SKM-1 treated with dmso at 0.1 percent for 144 hours (cell line): ENCODE measurements around the gene YY1.
"Not testable (repeated sequence)": the region's sequence is repeated elsewhere in the genome, so short reads cannot be mapped to it uniquely, and the experiment has no call there.

ENCODE experiments used
- DNase-seq: peaks from one replicate; lab custom pipeline; 2025; ENCODE audit not compliant: unreplicated experiment; lab: John Stamatoyannopoulos, UW

YY1 gene

DNA sequence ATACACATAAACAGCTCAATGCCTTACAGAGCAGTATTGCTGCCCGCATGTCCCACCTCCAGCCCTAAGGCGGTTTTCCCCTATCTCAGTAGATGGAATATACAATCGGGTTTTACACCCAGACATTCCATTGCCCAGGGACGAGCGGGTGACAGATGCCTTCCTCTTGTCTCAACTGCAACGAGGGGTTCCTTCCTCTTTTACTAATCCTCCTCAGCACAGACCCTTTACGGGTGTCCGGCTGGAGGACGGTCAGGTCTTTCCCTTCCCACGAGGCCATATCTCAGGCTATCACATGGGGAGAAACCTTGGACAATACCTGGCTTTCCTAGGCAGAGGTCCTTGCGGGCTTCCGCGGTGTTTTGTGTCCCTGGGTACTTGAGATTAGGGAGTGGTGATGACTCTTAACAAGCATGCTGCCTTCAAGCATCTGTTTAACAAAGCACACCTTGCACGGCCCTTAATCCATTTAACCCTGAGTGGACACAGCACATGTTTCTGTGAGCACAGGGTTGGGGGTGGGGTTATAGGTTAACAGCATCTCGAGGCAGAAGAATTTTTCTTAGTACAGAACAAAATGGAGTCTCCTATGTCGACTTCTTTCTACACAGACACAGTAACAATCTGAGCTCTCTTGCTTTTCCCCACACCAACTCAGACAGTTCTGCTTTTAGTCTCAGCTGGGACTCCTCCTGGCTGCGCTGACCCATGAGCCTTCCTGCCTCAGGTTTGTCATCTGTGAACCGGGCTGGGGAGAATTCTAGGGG, 73.3 kb downstream of the YY1 start:
- DNase-seq: not testable (repeated sequence)

DNA sequence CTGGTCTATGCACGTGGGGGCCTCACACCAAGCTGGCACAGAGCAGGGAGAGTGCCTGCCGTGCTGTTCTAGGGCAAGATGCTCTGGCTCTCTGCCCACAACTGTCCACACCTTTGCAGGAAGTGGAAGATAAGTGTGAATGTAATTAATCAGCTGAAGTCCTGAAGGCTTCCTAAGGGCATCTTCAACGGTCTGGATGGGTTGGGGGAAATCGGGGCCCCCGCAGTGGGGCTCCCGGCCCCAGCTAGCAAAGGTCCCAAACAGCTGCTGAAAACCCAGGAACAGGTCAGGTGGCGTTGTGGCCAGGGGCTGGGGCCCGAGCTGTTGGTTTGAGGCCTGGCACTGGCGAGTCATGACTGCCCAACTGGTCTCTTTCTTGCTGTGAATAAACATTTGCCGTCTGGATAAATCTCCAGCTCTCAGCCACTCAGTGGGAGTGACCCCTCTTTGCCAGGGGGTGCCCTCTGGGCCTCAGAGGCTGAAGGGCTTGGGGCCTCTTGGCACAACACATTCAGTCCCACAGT, 74.0 kb downstream of the YY1 start:
- DNase-seq: no peak

DNA sequence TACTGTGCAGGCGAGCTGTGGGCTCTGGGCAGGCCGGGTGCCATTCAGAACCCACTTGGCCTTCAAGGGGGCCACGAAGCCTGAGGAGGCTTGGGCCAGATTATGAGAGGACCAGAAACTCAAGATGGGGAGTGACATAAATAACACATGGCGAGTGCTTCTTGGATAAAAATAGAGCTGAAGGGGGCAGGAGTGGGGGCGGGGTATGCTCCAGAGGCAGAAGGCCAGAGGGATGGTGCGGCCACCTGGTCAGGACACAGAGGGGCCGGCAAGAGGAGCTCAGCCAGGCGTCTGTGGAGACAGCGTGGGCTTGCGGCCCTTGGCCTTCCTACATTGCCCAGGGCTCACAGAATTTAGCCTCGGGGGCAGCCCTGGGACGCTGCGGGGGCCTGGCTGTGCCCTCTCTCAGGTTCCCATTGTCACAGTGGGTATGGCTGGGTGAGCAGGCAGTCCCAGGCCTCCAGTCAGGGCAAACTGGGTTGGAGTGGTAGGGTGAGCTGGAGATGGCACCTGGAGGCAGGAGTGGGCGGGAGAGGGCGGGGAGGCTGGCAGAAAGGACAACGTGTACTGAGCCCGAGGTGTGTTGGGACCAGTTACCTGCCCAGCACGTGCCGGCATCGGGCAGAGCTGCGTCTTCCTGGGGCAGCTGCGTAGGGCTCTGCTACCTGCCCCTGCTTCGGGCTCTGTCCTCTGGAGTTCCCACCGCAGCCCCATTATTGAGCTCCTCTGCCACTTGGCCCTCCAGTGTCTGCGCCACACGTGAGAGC, 74.7 kb downstream of the YY1 start:
- DNase-seq: no peak

DNA sequence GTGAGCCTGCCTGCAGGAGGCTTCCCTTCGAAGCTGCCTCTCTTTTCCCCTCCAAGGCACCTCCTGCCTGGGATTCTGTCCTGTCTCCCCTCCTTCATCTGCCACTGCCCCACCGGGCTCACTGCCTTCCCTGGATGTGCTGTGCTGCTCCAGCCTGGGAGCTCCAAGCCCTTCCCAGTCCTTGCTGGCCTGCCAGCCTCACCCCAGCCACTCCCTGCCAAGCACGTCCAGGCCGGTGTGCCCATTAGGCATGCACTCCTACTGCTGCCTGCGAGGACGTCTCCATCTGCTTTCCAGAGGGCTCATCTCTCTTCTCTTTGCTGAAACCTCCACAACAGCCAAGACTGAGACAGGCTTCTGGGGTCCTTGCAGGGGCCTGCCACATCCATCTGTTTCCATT, 75.8 kb downstream of the YY1 start:
- no peak for DNase-seq

DNA sequence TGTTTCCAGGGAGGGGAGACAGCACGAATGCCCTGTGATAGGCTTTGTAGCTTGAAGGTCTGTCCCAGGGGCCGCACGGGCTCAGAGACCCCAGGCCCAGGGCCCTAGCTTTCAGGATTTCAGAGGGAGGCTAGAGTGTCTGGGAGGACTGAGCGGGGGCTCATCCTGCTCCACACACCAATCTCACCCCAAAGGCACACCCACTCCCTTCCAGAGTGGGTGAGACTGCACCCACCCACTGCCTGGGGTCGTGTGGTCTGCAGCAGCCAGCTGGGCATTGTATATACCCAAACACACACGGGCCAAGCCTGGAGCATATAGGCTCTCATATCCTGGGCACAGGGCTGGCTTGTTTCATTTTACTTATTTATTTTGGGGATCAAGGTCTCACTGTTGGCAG, 78.4 kb downstream of the YY1 start:
- no peak for DNase-seq

DNA sequence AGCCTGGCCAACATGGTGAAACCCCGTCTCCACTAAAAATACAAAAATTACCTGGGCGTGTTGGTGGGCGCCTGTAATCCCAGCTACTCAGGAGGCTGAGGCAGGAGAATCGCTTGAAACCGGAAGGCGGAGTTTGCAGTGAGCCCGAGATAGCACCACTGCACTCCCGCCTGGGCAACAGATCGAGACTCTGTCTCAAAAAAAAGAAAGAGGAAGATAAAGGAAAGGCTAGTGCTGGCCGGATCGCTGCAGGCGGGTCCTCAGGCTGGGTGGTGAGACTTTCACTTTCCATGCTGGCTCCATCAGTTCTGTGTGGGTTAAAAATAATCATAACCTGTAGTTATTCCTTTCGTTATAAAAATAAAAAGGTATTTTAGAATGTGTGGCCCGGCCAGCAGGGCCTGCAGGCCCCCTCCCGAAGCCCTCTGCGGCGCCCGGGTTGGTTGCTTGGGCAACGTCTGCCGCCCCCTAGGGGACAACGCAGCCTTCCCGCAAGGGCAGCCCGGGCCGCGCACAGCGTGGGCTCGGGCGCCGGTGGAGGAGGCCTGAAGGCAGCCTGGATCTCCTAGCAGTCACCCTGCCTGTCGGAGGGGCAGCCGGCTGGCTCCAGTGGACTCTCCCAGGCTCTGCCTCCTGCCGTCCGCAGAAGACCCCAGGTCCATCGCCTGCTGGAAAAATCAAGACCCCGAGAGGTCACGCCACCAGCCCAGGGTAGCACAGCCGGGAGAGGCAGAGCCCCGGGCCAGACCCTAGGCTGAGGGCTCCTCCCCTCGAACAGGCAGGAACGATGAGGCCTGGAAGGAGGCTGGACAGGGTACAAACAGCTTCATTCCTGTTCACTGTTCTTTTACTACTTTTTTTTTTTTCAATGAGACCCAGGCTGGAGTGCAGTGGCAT, 79.2 kb downstream of the YY1 start:
- DNase-seq: no peak

DNA sequence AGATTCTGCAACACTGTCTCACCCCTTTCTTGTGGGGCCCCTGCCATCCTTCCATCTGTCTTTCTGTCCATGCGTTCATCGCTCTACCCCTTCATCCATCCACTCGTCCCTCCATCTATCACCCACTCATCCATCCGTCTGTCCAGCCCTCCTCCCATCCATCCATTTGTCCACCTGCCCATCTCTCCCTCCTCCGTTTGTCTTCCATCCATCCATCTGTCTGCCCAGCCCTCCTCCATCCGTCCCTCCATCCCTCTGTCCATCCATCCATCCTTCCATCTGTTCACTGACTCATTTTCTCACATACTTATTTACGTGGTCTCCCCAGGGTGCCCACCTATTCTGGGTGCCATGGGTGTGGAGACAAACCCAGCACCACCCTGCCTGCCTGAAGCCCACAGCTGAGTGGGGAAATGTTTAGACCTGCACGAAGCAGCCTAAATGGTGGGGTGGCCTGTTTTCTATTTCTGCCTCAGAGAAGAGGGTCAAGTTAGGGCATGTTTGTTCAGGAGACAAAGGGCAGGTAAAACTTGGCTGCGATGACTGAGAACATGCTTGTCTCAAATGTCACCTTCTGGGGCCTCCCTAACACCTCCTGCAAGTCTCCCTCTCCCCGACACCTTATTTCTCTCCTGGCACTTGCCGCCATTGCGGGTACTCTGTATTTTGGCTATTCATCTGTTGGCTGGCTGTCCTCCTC, 81.4 kb downstream of the YY1 start:
- DNase-seq: no peak

DNA sequence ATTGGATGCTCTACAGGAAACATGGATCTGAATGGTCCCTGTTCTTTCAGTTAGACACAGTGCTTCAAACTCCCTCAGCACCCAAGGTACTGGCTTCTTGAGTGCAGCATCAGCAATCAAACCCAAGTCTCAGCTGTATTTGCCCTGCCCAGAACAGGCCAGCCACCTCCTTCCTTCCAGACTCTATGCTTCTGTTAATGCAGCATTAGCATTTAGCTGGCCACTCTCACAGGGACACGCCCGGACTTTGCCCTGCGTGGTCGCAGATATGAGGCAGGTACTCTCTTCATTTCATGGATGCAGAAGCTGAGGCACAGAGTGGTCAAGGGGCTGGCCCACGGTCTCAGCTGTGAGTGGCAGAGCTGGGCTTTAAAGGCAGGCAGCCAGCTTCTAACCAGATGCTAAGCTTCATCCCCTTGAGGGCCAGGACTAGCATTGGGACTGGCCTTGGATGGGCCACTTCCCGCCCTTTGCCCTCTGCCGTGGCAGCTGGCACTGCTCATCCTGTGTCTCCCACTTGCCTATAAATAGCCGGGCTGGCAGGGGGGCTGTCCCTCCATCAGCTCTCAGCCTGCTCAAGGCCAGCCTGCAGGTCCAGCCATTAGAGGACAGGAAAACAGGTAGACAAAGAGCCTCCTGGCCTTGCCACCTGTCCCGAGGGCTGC, 82.7 kb downstream of the YY1 start:
- no peak for DNase-seq

DNA sequence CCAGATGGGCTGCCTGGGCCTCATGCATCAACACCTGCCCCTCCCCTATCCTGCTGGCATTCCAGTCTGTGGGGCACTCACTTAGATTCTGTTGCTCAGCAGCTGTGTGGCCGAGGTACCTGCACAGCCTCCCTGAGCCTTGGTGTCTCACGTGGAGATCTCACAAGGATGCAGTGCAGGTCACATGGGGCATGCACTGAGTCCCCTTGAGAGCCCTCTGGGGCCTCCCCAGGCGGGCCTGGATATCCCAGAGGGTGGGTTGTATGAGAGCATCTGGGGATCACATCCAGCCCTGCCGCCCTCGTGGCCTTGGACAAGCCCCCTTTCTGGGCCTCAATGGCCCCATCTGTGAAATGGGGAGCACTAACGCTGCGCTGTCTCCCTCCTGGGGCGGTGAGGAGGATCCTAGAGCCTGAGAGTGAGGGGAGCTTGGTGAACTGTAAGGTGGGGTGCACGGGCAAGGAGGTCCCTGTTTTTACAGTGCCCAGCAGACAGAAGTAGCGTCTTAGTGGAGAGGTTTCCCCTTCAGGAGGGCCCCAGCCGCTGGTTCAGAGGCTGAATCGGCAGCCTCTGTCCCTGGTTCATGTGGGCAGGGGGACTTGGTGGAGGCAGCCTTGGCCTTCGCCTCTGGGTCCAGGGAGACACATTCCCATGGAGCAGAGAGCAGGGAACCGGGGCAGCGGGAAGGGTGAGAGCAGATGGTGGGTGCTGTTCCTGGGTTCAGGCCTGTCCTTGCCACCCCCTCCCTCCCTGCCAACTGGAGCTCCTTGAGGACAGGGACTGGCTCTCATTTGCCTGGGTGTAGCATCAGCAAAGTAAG, 83.4 kb downstream of the YY1 start:
- DNase-seq: no peak

DNA sequence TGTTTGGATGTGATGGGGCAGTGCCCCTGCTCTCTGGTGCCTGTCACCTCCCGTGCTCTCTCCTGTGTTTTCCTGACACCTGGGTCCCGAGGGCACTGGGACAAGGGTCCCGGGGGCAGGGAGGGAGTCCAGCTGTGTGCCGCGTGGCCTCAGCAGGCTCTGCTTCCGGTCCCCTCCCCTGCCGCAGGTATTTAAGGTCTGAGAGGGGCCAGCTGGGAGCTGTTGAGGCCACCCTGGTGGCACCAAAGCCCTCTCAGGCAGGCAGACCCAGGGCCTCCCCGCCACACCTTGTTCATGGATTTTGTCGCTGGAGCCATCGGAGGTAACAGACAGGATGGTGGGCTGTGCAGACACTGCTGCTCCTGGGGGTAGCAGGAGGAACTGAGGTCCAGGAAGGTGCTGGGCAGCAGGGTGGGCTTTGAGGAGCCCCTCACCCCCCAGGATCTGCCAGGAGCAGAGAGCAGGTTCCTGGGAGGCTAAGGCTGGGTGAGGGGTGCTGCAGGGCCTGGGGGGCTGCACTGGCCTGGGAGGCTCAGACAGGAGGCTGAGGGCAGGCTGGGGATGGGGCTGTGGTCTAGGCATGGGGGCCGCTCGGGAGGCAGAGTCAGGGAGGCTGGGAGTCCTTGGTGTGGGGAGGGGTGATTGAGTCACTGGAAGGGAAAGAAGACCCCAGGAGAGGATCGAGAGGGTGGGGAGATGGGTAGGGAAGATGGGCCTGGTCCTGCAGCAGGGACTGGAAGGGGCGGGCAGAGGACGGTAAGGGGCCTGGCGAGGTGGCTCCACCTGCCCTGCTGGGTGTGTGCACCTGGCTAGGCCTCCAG, 84.4 kb downstream of the YY1 start, which contains the start of gene SLC25A47:
TSS of gene SLC25A47 (plus strand) at position 219 of the 821 bp plus-strand sequence. CDS start at position 295, 76 bp downstream.
- no peak for DNase-seq

DNA sequence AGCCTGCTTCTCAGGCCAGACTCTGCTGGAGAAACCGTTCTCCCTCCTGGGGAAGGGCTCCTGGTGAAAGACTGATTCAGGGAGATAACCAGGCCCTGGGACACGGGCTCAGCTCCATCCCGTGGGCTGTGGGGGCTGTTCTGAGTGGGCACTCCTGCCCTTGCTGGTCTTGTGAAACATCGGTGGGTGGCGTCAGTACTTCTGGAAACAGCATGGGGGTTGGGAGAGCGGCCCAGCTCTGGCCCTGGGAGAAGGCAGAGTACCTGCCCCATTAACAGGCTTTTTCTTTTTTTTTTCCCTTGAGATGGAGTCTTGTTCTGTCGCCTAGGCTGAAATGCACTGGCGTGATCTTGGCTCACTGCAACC, 85.0 kb downstream of the YY1 start:
- DNase-seq: no peak

DNA sequence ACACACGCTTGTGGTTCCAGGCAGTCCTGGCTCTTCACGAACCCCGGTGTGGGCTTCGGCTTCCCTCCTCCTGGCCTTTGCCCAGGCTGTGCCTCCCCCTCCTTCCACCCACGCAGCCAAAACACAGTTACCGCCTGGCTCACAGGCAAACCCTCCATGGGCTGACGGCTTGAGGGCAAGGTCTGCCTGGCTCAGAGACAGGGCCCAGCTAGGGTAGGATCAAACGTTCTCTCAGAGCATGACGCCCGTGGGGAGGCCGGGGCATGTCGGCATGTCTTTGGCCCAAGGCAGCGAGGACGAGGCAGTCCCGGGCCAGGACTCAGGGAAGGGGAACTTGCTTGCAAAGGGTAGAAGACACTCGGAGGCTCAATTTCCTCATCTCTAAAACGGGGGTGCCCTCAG, 86.3 kb downstream of the YY1 start:
- DNase-seq: no peak

DNA sequence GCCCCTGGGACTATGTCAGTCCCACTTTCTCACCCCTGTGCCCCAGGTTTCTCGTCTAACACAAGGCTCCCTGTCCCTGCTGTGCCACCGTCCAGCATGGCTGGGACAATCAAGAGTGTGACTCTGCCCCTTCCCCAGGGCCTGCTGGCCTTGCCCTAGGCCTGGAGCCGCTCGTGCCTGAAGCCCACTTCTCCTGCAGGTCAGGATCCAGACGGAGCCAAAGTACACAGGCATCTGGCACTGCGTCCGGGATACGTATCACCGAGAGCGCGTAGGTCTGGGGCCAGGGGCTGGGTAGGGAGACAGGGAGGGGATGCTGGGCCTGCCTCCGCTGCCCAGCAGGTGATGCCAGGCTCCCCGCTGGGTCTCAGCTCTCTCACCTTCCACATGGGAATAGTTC, 87.0 kb downstream of the YY1 start:
- DNase-seq: no peak

DNA sequence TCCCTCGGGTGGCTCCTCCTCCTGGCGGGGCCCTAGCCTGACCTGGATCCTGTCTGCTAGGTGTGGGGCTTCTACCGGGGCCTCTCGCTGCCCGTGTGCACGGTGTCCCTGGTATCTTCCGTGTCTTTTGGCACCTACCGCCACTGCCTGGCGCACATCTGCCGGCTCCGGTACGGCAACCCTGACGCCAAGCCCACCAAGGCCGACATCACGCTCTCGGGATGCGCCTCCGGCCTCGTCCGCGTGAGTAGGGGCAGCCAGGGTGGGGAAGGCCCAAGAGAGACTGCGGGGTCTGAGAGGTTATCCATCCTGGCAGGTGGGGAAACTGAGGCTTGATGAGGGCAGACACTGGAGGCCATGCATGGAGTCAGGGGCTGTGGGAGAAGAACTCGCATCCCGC, 88.2 kb downstream of the YY1 start:
- DNase-seq: no peak

DNA sequence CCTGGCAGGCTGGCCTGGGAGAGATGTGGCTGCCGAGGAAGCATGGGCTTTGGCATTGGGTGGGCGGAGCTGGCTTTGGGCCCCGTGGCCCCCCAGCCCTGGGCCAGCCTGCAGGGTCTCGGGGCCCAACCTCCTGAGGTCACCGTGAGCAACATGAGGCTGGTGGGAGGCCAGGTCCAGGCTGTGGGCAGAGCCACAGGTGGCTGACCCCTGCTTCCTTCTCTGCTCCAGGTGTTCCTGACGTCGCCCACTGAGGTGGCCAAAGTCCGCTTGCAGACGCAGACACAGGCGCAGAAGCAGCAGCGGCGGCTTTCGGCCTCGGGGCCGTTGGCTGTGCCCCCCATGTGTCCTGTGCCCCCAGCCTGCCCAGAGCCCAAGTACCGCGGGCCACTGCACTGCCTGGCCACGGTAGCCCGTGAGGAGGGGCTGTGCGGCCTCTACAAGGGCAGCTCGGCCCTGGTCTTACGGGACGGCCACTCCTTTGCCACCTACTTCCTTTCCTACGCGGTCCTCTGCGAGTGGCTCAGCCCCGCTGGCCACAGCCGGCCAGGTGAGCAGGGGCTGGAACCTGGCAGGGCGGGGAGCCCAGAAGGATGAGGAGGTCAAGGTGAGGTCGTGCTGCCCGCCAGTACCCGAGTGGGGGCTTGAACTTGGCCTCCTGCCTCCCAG, 89.7 kb downstream of the YY1 start:
- DNase-seq: no peak

DNA sequence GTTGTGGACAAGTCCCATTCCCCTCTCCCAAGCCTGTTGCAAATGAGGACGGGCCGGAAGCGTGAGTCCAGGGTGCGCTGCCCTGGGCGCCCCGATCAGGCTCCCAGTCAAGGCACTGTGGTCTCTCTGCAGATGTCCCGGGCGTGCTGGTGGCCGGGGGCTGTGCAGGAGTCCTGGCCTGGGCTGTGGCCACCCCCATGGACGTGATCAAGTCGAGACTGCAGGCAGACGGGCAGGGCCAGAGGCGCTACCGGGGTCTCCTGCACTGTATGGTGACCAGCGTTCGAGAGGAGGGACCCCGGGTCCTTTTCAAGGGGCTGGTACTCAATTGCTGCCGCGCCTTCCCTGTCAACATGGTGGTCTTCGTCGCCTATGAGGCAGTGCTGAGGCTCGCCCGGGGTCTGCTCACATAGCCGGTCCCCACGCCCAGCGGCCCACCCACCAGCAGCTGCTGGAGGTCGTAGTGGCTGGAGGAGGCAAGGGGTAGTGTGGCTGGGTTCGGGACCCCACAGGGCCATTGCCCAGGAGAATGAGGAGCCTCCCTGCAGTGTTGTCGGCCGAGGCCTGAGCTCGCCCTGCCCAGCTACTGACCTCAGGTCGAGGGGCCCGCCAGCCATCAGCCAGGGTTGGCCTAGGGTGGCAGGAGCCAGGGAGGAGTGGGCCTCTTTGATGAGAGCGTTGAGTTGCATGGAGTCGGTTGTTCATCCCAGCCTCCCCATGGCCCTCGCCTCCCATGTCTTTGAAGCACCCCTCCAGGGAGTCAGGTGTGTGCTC, 90.5 kb downstream of the YY1 start:
- DNase-seq: no peak

DNA sequence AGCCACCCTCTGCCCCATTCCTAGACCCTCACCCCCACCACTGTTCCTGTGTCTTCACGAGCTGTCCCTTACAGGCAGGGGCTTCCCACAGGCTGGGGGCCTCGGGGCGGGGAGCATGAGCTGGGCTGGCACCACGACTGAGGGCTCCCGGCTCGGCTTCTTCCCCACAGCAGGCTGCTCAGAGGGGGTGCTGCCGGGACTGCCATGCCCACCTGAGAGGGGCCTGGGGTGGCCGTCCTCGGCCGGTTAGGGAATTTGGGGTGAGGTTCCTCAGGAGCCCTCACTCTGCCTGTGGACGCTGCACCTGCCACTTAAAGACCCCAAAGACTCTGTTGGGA, 91.0 kb downstream of the YY1 start:
- no peak for DNase-seq
